A549 (cell line): ENCODE measurements around the gene XPR1.

Source experiments
- CTCF ChIP-seq: fragments of >200 bp; sonication (Bioruptor Twin); formaldehyde crosslinking; IDR thresholded peaks from 3 replicates; pipeline ENCODE4 v1.5.1; 2016
- EP300 ChIP-seq, 2 experiments: fragments of >200 bp; sonication (Bioruptor Twin); formaldehyde crosslinking; IDR thresholded peaks; 2 replicates in 1 of 2; 3 replicates in 1 of 2; pipeline ENCODE4 v1.6.1; 2016 to 2017
- REST ChIP-seq: fragments of 200-600 bp; sonication (generic); IDR thresholded peaks from 2 replicates; pipeline ENCODE4 v1.6.1; 2016; ENCODE audit warnings: antibody characterized with exemption, mild to moderate bottlenecking, moderate library complexity
- USF2 ChIP-seq: fragments of 450-650 bp; IDR thresholded peaks from 2 replicates; pipeline ENCODE4 v1.6.1; 2014; ENCODE audit warnings: antibody characterized with exemption

GRCh38 chr1:180606155-180606554 lies 25.7 kb upstream of the XPR1 start:
- TF ChIP-seq USF2 (no peak), CTCF (no peak), REST (no peak), EP300 (IDR thresholded peaks at IDR 0.05) (no peak)
